NCI-H748 treated with DMSO at 0.1 percent for 48 hours (cell line): ENCODE data around the gene DEFB114.
"Not testable (repeated sequence)": the region's sequence is repeated elsewhere in the genome, so short reads cannot be mapped to it uniquely, and the experiment has no call there.

Experiments
- DNase-seq: peaks from one replicate; lab custom pipeline; 2025; lab: John Stamatoyannopoulos, UW

Gene DEFB114

GRCh38 chr6:49964064-49964463 is at the start of gene DEFB114:
TSS of gene DEFB114 (minus strand) at chr6:49964164. CDS start at chr6:49964105, 59 bp downstream.
- no peak for DNase-seq

DNA sequence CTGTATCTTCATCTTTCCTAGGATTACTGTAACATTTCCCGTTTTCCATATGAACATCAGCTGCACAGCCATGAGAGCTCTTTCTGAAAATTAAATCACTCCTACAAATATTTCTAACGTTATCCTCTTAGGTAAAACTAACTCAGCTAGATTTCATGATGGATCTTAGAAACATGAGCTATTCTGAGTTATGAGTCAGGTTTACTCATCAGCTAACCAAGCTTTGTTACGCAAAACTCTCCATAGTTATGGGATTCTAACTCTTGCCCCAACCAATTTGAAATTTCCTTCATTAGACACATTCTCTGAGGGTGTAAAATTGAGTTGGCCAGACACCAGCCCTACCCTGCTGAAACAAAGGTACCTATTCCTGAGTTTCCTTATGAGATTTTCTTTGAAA is 43.9 kb upstream of the DEFB114 start:
- DNase-seq: no peak

DNA sequence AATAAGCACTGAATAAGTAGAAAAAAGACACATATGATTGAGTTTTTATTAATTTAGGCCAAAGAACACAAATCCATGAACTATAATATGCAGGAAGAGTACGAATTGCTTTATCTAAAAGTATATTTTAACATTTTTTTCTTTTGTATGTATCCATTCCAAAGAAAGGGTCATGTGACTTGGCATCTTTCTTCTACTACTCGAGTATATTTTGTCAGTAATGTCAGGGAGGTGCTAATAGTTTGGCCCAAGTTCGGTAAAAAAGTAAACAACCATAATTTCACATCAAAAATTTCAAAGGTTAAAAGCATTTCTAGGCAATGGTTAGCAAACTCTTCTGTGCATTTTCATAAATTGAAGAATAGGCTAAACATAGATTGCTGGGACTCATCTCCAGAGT is 39.2 kb upstream of the DEFB114 start:
- no peak for DNase-seq

DNA sequence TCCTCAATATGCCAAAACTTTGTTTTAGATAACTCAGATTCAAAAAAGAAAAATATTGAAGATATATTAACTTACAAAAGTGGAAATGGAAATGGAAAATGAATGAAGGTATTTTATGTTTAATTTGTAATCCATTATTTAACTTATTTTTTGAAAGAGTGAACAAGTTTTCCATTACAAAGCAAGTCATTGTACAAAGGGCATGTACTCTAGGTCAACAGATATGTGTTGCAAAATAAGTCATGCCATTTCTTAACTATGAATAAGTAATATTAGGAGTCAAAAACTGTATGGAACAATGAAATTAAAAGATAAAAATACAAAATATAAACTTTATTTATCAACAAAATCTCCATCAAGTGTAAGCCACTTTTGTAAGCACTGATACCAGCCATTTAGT is 31.3 kb upstream of the DEFB114 start:
- no peak for DNase-seq

DNA sequence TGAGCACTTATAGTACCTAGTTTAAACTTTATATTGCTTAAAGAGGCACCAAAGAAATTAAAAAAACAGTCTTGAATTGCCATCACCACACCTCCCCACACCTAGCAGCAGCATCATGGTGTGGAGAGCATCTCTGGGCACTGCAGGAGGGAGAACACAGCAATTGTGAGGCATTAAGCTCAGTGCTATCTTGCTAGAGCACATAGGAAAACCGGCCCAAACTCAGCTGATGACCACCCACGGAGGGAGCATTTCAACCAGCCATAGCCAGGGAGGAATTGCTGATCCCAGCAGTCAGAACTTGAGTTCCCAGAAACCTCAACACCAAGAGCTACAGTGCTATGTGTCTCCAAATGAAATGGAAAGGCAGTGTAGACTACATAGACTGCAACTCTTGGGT is 24.9 kb upstream of the DEFB114 start:
- DNase-seq: no peak

- no peak for DNase-seq
These were observed 23.8 kb upstream of the DEFB114 start for GRCh38 chr6:49987749-49988148.

DNA sequence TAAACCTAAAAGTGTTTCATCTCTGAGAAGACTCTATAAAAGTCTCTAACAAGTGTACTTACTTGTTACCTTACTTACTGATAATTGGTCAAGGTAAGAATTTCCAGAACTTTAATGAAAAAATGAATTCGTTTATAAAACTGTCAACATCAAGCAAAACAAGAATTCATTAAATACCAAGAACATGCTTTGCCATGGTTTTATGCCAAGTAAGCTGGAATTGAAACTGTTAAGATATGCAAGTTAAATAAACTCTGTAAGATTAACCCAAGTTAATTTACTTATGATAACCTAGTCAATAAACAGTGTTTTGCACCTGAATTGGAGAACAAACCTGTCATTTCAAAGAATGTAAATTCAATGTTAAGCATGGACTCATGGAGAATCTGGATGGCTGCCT is 22.6 kb upstream of the DEFB114 start:
- DNase-seq: no peak

- no peak for DNase-seq
These were observed 18.1 kb upstream of the DEFB114 start for GRCh38 chr6:49982046-49982445.

- no peak for DNase-seq
These were observed 16.9 kb upstream of the DEFB114 start for GRCh38 chr6:49980898-49981297.

GRCh38 chr6:49979584-49979983 is 15.6 kb upstream of the DEFB114 start:
- DNase-seq: no peak

DNA sequence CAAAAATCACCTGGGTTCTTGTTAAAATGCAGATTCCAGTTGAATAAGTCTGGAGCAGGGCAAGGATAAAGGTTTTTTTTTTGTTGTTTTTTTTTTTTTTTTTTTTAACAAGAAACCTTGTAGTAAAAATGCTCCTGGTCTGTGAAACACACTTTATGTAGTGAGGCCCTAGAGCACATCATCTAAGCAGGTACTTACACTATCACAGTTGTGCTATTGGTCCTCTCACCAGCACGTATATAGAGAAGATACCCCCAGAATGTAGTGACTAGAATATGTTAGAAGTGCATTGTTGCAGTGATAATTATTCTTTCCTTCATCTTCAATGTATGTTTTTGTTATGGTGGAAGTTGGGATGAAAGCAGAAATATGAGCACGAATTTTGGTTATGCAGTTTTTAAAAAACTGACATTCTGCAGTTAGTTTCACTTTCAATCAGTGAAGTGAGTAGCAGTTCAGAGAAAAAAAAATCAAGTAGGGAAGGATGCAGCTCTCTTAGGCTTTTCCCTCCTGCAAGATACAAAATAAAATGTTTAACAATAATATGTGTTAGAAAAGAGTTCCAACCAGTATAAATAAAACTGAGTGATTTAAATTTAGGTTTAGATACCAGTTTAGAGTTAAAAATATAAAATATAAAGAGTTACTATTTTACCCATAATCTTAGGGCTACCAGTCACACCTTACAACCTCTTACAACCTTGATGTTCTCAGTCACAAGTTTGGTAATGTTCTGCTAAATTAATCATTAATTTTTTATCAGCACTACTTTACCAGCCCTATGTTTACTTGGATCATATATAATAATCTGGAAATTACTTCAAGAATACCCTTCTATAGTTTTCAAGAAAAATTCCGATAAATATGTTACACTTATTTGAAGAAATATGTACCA is 14.6 kb upstream of the DEFB114 start:
- no peak for DNase-seq

DNA sequence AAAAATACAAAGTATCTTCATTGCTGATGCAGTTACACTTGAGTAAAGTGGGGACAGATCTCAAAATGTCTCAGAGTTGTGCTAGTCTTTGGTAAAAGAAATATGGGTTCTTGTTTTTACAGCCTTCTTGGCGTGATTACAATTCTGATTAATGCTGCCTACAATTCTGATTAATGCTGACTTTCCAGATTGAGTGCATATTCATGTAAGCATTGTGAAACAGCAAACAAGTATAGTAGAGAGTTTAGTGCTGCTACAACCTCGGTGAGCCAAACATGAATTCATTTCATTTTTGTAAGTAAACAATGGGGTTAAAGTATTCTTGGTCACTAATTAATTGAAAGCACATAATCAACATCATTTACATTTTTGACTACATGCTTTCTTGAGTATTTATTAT is 5.6 kb upstream of the DEFB114 start, which contains the start of gene DEFB113:
DEFB113 (minus strand) TSS at position 21 of the 400 bp plus-strand sequence; CDS start at position 21, 0 bp downstream.
- DNase-seq: no peak

DNA sequence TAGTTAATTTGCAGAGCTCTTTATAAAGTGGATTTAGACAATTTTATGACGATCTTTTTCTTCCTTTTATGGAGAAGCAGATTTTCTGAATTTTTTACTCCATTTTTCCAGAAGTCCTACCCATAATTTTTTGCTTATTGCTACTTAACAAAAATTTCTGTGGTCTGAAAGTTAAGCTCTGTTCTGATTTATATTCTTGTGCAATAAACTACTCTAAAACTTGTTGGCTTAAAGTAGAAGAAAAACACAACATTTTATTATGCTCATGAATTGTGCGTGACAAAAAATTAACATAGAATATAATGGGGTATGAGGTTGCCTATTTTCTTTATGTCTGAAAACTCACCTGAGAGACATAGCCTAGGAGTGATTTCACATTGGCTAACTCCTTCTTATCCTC is 2.9 kb upstream of the DEFB114 start:
- no peak for DNase-seq

GRCh38 chr6:49966334-49966733 is 2.4 kb upstream of the DEFB114 start:
- no peak for DNase-seq

- DNase-seq: no peak
These were observed 5.8 kb downstream of the DEFB114 start for GRCh38 chr6:49958180-49958579.

GRCh38 chr6:49955847-49956246 is 8.1 kb downstream of the DEFB114 start:
- no peak for DNase-seq

DNA sequence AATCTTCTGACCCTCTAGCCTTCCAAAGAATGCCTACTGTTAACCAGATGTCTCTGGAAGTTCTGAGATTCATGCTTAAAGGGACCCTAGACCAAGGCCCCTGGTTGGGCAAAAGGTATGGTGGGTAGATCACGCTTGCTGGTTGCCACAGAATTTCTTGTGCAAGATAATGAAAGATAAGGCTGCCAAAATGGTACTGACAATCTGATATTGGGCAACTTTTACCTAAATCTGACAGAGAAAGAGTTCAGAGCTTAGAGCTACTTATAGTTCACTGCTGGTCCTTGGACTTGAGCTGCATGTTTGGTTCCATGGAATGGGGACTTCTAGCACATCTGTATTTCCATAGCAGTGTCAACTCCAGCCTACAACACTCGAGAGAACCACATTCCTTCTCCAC is 12.0 kb downstream of the DEFB114 start:
- no peak for DNase-seq

DNA sequence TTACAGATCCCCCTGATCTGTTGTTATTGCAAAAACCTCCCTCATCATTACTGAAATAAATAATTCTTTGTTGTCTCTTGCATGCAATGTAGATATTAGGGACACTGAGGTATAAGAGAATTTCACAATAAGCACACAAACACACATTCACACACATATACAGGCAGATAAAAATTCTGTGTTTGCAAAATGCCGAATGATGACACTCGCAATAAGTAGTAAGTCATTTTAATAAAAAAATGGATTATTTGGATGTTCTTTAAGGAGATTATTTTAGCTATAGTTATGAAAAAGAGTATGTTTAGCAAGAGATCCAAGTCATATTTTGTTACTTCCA is 13.6 kb downstream of the DEFB114 start:
- no peak for DNase-seq

DNA sequence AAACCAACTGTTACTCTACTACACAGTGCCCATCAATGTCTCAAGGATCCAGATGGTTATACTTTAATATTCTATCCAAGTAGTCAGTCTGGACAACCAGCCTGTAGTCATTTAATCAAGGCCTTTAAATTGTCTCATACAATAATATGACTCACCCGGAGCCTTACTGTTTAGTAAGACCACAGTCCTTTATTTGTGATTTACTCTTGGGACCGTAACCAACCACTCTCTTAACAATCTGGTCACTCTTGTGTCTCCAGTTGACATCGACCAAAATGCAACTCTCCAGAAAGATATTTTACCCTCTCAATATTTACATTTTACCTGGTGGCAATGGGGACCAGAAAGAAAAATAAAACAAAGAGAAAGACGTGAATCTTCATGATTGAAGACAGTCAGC is 14.9 kb downstream of the DEFB114 start:
- DNase-seq: no peak

- DNase-seq: no peak
These were observed 17.1 kb downstream of the DEFB114 start for GRCh38 chr6:49946835-49947234.

DNA sequence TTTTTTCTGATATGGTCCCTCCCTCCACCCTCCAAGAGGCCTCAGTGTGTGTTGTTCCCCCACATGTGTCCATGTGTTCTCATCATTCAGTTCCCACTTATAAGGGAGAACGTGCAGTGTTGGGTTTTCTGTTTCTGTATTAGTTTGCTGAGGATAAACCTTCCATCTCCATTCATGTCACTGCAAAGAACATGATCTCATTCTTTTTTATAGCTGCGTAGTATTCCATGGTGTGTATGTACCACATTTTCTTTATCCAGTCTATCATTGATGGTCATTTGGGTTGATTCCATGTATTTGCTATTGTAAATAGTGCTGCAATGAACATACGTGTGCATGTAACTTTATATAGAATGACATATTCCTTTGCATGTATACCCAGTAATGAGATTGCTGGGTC is 19.9 kb downstream of the DEFB114 start:
- DNase-seq: not testable (repeated sequence)

- peak; percentile 39 for DNase-seq
These were observed 23.9 kb downstream of the DEFB114 start for GRCh38 chr6:49939993-49940498.

GRCh38 chr6:49937811-49938210 is 26.2 kb downstream of the DEFB114 start:
- no peak for DNase-seq

- no peak for DNase-seq
These were observed 26.9 kb downstream of the DEFB114 start for GRCh38 chr6:49937017-49937416.
